Suppressor macrophage treated with lipopolysaccharide for 1 hour (primary cell): ENCODE results near the gene AACS.
"Not testable (repeated sequence)": the region's sequence is repeated elsewhere in the genome, so short reads cannot be mapped to it uniquely, and the experiment has no call there.

ENCODE experiments used
- DNase-seq, 3 donors: peaks; one replicate each; pipeline ENCODE4 v3.0.0-alpha.2; 2020 to 2022

The AACS gene

GRCh38 chr12:125092872-125093680 is 27.8 kb downstream of the AACS start:
- DNase-seq = no peak

DNA sequence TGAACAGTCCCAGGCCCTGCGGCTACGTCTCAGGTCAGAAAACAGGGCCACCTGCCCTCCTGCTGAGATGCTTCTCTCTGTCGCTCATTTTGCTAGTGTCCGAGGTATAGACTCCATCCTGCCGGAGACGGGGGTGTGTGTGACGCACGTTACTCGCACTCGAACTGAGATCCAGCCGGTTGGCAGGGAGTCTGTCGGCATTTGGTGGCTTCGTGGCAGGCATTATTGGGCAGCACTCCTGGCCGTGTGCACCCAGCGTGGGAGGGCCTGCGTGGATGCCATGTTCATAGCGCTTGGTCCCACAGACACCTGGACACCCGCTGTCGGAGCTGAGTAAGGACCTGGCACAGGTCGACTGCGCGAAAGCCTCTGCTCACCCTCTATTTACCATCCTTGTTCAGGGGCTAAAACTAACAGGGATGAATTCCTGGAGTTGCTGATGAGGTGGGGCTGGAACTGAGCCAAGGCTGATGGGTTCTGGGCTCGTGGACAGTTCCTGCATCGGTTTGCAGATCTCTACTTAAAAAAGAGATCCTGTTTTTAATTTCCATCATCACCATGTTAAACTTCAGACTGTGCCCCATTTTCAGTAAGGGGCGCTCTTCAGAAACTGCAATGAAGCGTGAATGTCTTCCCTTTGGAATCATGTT is 28.6 kb downstream of the AACS start:
- no peak for DNase-seq

DNA sequence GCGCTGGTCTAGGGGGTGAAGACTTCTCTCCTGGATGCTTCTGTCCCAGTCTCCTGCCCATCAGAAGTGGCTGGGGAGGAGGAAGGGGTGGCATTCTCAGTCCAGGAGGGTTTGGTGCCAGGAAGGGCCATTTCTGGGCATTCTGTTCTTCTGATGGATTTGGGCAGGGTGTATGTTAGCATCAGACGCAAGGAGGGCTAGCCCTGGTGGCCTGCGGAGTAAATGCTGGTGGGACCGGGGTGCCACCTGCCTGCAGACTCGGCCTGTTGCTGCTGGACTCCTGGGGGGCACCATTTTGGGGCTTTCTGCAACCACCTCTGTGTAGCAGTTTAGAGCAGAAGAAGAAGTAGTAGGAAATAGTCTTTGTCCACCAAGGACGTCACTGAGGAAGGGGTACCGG is 31.7 kb downstream of the AACS start:
- DNase-seq = no peak

- no peak for DNase-seq
Measured at GRCh38 chr12:125097427-125097826, 32.2 kb downstream of the AACS start.

GRCh38 chr12:125098676-125099408 is 33.6 kb downstream of the AACS start:
- no peak for DNase-seq

DNA sequence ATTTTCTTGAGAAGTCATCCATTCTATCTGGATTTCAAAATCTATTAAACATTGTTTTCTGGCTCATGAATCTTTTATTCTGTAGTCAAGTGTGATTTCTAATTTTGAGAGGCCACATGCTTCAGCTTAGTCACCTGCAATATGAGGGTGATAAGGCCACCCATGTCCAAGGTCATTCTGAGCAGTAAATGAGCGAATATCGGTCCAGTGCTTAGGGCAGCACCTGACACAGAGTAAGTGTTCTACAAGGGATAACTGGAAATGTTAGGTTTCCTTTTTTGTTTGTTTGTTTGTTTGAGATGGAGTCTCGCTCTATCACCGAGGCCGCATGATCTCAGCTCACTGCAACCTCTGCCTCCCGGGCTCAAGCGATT is 34.2 kb downstream of the AACS start:
- no peak for DNase-seq

DNA sequence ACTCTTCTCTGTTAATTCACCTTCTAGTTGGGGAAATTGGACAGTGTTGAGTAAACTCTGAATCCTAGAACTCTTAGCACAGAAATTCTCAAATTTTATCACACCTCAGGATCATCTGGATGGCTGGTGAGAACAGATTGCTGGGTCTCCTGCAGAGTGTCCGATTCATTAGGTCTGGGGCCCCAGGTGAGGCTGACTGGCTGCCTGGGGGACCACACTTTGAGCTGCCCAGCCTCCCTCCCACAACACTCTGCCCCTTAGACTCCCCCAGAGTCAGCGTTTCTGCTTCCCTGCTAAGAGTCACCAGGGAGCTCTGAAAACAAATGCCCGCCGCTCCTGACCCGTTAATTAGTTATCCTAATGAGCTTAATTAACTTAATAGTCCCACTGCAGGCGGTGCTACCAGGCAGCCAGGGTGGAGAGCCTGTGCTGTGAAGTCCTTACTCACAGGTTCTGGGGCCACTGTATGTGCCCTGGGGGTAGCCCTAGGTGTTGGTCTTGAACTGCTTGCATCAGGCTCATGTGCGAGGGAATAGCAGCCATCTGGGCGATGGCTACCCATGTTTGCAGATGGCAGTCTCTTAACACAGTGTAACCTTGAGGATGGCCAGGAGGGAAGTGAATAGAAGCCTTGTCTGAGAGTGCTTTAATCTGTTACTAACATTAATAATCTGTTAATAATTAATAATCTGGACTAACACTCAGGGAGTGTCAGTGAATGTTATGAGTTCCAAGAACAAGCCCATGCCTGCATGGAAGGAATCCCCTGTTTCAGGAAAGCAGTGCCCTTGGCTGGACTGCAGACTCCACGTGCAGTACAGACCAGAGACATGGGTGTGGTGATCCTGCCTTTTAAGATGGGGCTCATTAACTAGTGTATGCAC is 35.6 kb downstream of the AACS start:
- no peak for DNase-seq

DNA sequence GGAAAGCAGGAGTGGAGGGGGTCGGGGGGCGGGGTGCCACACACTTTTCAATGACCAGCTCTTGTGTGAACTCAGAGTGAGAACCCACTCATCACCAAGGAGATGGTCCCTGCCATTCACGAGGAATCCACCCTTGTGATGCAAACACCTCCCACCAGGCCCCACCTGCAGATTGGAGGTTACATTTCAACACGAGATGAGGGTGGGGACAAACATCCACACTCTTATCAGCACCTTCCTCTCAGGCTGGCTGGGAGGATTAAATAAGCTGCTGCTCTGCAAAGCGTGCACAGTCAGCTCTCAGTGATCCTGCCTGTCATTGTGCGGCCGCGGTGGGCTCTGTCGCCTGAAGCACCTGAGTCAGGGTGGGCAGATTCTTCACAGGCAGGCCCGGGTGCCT is 39.7 kb downstream of the AACS start:
- no peak for DNase-seq

- no peak for DNase-seq
Measured at GRCh38 chr12:125105600-125105999, 40.4 kb downstream of the AACS start.

GRCh38 chr12:125110641-125111360 is 45.6 kb downstream of the AACS start:
- no peak for DNase-seq

DNA sequence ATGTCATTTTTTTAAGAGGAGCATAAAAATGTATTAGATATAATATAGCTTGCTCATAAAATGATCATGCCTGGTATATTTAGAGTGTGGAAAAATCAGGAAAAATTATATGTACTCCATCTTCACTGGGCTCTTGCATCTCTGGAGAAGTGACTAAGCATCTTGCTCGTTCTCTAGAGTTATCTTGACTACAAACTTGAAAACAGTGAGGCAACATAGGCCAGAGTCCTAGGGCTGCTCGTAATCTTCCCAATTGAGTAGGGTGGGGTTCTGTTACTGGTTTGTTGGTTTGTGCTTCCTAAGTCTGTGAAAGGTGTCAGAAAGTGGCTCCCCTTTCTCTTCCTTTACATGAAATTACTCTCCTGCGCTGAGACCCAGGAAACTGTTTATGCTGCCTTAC is 46.2 kb downstream of the AACS start:
- no peak for DNase-seq

DNA sequence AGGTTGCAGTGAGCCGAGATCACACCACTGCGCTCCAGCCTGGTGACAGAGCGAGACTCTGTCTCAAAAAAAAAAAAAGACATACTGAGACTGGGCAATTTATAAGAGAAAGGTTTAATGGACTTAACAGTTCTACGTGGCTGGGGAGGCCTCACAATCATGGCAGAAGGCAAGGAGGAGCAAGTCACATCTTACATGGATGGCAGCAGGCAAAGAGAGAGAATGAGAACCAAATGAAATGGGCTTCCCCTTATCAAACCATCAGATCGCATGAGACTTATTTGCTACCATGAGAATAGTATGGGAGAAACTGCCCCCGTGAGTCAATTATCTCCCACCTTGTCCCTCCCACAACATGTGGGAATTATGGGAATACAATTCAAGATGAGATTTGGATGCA is 47.4 kb downstream of the AACS start:
- DNase-seq = not testable (repeated sequence)

- DNase-seq = no peak
Measured at GRCh38 chr12:125113263-125113662, 48.0 kb downstream of the AACS start.

GRCh38 chr12:125113789-125114188 is 48.6 kb downstream of the AACS start:
- no peak for DNase-seq

DNA sequence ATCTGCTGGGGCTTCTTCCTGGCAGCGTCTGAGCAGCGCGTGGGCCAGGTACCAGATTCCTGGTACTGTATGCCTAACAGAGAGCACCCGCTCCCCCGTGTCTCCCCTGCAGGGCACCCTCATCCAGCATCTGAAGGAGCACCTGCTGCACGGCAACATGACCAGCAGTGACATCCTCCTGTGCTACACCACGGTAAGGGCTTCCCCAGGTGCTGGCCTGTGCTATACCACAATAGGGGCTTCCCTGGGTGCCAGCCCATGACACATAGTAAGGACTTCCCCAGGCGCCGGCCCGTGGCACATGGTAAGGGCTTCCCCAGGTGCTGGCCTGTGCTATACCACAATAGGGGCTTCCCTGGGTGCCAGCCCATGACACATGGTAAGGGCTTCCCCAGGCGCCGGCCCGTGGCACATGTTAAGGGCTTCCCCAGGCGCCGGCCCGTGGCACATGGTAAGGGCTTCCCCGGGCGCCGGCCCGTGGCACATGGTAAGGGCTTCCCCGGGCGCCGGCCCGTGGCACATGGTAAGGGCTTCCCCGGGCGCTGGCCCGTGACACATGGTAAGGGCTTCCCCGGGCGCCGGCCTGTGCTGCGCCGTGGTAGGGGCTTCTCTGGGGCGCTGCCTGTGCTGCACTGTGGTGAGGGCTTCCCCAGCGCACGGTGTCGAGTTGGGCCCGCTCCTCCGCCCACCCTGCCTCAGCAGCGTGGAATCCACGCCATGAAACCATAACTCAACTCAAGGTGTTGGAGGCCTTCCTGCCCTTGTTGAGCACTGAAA is 49.3 kb downstream of the AACS start:
- DNase-seq = peak in 2 of 3 donors; percentile 7 to 14

GRCh38 chr12:125120566-125120965 is 55.3 kb downstream of the AACS start:
- no peak for DNase-seq

- no peak for DNase-seq
Measured at GRCh38 chr12:125121106-125121505, 55.9 kb downstream of the AACS start.

GRCh38 chr12:125122668-125123067 is 57.4 kb downstream of the AACS start:
- DNase-seq = no peak

DNA sequence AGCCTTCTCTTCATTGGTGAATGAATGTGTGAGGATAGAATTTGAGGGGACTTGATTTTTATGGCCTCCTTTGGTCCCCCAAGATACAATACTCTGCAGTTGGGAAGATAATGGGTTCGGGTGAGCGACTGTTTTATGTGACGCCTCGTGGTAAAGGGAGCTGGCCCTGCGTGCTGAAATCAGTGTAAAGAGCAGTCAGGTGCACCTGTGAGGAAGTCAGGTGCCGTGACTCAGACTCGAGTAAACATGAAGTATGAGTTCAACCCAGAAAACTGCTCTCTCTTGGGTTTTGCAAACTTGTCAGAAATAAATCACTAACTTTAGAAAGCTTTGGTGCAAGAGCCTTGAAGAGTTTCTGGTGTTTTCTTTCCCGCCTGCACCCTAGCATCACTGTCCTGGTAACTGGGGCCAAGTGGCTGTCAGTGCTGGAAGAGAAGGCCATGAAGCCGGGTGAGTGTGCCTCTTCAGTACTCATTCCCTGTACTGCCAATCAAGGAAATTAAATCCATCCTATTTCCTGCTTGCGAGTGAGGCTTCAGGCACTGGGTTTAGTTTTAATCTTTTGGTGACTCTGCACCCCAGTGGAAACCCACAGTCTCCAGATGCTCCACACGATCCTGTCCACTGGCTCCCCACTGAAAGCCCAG is 59.2 kb downstream of the AACS start:
- no peak for DNase-seq

DNA sequence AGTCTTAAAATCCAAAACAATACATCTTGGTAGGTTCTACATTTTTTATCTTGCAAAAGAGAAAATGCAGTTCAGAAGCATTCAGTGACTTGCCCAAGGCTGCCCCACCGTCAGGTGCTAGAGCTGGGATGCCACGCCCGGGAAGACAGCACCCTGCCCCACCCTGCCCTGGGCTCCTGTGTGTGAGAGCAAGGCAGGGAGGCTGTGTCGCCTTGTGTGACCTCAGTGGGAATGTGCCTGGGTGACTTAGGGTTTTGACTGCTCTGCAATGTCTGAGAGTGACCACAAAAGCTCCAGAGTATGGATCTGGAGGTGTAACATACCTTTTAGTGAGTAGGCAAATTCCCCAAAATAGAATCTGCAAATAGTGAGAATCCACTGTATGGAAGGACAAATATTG is 60.0 kb downstream of the AACS start:
- DNase-seq = no peak
